Stimulated activated CD4-positive, alpha-beta T cell treated with anti-CD3 and anti-CD28 coated beads, TNF-alpha, amount 100 ng/mL, for 24 hours (primary cell): ENCODE data around the gene PTGR1.
"Not testable (repeated sequence)": the region's sequence is repeated elsewhere in the genome, so short reads cannot be mapped to it uniquely, and the experiment has no call there.

Source experiments
- DNase-seq, 3 experiments: peaks; one replicate each; pipeline ENCODE4 v3.0.0-alpha.2; 2020; ENCODE audit warnings: low read depth in 3 of 3

The PTGR1 gene

GRCh38 chr9:111613436-111614040, 14.1 kb upstream of the PTGR1 start:
- DNase-seq, result no peak

GRCh38 chr9:111610845-111611244, 11.4 kb upstream of the PTGR1 start:
- DNase-seq, result no peak

- no peak for DNase-seq
Measured at GRCh38 chr9:111610149-111610548, 10.7 kb upstream of the PTGR1 start.

- no peak for DNase-seq
Measured at GRCh38 chr9:111605041-111605559, 5.7 kb upstream of the PTGR1 start.

GRCh38 chr9:111604054-111604615, 4.7 kb upstream of the PTGR1 start:
- no peak for DNase-seq

GRCh38 chr9:111603041-111603440, 3.6 kb upstream of the PTGR1 start:
- no peak for DNase-seq

GRCh38 chr9:111601237-111602018, 2.0 kb upstream of the PTGR1 start:
- DNase-seq, result no peak

- DNase-seq, result no peak
Measured at GRCh38 chr9:111599955-111600343, 502 bp upstream of the PTGR1 start.

GRCh38 chr9:111598733-111599091, 735 bp downstream of the PTGR1 start:
- peak in 1 of 3 experiments; percentile 14 for DNase-seq

- peak in 1 of 3 experiments; percentile 45 for DNase-seq
Measured at GRCh38 chr9:111597852-111598732, 1.4 kb downstream of the PTGR1 start.

GRCh38 chr9:111588846-111589245, 10.6 kb downstream of the PTGR1 start:
- DNase-seq, result no peak

- DNase-seq, result no peak
Measured at GRCh38 chr9:111586378-111586777, 13.1 kb downstream of the PTGR1 start.

GRCh38 chr9:111582888-111583287, 16.6 kb downstream of the PTGR1 start:
- no peak for DNase-seq

- DNase-seq, result no peak
Measured at GRCh38 chr9:111572950-111573604, 26.4 kb downstream of the PTGR1 start.

GRCh38 chr9:111568127-111568526, 31.3 kb downstream of the PTGR1 start:
- DNase-seq, result not testable (repeated sequence)

GRCh38 chr9:111566234-111566633, 33.2 kb downstream of the PTGR1 start:
- DNase-seq, result no peak

GRCh38 chr9:111561165-111561719, 38.2 kb downstream of the PTGR1 start:
- DNase-seq, result no peak

- DNase-seq, result no peak
Measured at GRCh38 chr9:111559000-111559610, 40.3 kb downstream of the PTGR1 start.

GRCh38 chr9:111555425-111555824, 44.0 kb downstream of the PTGR1 start:
- DNase-seq, result not testable (repeated sequence)

- DNase-seq, result no peak
Measured at GRCh38 chr9:111548623-111549022, 50.8 kb downstream of the PTGR1 start.
